NCI-H1436 (cell line): ENCODE data around the gene RAB43.
"Not testable (repeated sequence)": the region's sequence is repeated elsewhere in the genome, so short reads cannot be mapped to it uniquely, and the experiment has no call there.

Experiments used
- DNase-seq: peaks from one replicate; lab custom pipeline; 2025; lab: John Stamatoyannopoulos, UW

The RAB43 gene

DNA sequence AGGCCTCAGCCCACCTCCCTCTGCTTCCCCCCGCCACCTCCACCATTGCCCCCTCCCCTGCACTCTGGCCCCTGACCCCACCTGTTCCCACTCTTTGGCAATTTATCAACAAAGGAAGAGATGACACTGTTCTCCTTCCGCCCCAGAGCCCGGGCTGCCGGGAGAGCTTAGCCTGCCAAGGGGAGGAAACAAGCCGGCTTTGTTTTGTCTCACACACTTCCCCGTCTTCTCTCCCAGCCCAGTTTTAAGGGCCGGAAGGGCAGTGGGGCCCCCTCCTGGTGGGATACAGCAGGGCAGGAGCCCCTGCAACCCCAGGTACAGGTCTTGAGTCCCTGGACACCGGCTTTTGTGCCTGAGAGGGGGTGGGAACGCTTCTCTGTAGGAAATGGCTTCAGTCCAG is 33.7 kb downstream of the RAB43 start:
- peak; percentile 46 for DNase-seq

GRCh38 chr3:129087138-129087702 is 34.4 kb downstream of the RAB43 start:
- no peak for DNase-seq

- DNase-seq, result no peak
Measured at GRCh38 chr3:129085818-129086217, 35.8 kb downstream of the RAB43 start.

DNA sequence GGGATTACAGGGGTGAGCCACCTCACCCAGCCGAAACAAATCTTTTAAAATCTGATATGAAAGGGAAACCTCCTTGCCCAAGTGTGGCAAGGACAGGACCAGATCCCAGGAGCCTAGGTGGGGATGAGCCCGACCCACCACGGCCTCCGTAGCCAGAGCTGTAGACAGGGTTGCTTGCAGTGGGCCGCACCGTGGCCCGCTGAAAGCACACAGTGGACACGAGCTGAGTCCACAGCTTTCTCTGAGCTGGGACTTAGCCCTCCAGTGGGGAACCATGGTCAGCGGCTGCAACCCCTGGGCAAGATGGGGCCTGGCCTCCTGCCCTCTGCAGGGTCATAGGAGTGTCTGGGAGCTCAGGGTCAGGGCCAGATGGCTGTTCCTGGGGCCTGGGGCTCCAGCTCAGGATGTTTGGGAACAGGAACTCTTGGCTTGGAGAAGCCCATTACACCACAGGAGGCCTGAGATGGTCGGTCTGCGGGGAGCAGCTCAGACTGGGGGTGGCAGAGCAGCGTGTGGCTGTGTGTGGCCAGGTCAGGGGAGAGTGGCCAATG is 36.4 kb downstream of the RAB43 start:
- no peak for DNase-seq

DNA sequence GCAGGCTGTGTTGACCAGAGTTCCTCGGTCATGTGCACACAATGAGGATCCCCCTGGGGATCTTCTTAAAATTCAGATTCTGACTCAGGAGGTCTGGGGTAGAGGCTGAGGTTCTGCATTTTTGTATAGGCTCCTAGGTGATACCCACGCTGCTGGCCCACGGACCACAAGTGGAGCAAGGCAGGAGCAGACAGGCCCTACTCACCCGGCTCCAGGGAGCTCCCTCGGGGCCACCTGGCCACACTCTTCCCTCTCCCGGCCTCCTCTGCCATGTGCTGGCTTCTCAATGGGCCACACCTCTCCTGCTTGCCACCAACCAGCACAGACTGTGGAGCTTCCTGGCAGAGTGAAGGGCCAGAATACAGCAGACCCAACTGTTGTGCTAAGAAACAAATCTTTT is 37.1 kb downstream of the RAB43 start:
- DNase-seq, result no peak

GRCh38 chr3:129082026-129082425 is 39.6 kb downstream of the RAB43 start:
- DNase-seq, result no peak

DNA sequence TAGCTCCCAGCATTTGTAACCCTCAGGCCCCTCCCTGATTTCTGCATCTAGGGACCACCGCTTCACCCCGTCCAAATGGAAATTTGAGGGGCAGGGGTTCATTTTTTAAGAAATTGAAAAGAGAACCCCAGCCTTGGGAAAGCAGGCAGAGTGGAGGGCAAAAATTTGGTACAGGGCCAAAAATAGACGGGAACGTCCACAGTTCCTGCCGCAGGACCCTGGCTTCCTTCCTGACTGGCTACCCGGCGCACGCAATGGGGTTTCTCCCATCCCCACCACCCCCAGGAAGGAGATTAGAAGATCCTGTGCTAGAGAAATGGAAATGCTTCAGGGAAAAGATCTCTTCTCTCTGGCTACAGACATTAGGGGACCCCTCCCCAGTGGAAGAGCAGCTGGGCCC is 40.1 kb downstream of the RAB43 start:
- no peak for DNase-seq

- no peak for DNase-seq
Measured at GRCh38 chr3:129078510-129078909, 43.1 kb downstream of the RAB43 start.

DNA sequence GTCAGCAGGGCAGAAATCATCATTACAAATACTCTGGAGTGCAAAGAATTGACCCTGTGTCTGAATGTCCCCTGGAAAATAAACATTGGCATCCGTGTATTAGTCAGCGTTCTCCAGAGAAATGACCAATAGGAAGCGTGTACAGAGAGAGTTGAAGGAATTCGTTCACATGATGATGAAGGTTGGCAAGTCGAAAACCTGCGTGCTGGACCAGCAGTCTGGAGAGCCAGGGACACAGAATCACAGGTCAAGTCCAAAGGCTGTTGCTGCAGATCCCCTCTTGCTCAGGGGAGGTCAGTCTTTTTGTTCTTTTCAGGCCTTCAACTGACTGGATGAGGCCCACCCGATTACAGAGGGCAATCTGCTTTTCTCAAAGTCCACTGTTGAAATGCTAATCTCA is 44.4 kb downstream of the RAB43 start:
- no peak for DNase-seq

DNA sequence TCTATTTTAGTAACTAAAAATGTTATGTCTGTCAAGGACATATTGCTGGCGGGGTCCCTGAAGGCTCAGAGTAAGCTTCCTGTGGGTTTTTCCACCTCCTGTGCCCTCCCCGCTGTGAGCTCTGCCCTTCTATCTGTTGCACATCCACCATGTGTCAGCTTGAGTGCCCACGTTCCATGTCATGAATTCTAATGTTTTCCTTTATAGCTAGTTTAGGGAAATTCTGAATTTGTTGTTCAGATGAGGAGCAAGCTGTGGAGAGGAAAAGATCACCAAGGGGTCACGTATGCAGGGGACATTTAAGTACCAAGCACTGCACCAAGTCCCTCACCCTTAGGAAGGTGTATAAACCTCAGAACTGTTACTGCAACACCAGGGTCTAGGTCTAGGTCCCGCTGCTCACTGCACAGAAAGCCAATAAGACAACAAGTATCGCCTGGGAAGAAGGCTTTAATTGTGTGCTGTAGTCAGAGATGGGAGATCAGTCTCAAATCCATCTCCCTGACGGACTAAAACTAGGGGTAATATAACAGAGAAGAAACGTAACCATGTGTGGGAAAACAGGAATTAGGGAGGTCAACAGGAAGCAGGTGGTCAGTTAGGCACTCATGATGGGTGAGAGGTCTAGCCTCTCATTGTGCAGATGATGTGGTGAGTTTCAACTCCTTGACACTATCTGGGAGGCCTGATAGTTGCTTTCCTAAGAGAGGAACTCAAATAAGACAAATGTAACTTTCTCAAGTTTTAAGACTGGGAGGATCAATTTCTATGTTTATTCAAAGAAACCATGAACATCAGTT is 51.3 kb downstream of the RAB43 start:
- no peak for DNase-seq

DNA sequence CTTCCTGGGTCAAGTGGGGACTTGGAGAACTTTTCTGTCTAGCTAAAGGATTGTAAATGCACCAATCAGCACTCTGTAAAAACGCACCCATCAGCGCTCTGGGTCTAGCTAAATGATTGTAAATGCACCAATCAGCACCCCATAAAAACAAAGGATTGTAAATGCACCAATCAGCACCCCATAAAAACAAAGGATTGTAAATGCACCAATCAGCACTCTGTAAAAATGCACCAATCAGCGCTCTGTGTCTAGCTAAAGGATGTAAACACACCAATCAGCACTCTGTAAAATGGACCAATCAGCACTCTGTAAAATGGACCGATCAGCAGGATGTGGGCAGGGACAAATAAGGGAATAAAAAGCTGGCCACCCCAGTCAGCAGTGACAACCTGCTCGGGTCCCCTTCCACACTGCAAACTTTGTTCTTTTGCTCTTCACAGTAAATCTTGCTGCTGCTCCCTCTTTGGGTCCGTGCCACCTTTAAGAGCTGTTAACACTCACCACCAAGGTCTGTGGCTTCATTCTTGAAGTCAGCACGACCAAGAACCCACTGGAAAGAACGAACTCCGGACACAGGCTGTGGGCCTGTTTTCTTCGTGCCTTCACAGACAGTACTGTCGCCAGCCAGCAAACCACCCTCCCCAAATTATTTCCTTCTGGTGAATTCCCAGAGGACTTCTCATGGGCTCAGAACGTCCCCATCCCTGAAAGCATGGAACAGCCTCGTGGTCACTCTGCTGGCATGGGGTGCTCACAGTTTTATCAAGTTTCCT is 52.1 kb downstream of the RAB43 start:
- DNase-seq, result not testable (repeated sequence)

GRCh38 chr3:129068291-129068886 is 53.2 kb downstream of the RAB43 start:
- no peak for DNase-seq

DNA sequence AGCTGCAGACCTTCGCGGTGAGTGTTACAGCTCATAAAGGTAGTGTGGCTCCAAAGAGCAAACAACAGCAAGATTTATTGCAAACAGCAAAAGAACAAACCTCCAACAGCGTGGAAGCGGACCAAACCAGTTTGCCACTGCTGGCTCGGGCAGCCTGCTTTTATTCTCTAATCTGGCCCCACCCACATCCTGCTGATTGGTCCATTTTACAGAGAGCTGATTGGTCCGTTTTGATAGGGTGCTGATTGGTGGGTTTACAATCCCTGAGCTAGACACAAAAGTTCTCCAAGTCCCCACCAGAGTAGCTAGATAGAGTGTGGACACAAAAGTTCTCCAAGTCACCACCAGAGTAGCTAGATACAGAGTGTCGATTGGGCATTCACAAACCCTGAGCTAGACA is 53.9 kb downstream of the RAB43 start:
- not testable (repeated sequence) for DNase-seq

DNA sequence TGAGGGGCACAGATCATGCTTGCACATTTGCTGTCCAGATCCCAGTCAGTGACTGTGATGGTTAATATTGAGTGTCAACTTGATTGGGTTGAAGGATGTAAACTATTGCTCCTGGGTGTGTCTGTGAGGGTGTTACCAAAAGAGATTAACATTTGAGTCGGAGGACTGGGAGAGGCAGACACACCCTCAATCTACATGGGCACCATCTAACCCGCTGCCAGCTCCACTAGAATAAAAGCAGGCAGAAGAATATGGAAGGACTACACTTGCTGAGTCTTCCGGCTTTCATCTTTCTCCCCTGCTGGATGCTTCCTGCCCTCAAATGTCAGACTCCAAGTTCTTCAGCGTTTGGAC is 55.9 kb downstream of the RAB43 start:
- no peak for DNase-seq

DNA sequence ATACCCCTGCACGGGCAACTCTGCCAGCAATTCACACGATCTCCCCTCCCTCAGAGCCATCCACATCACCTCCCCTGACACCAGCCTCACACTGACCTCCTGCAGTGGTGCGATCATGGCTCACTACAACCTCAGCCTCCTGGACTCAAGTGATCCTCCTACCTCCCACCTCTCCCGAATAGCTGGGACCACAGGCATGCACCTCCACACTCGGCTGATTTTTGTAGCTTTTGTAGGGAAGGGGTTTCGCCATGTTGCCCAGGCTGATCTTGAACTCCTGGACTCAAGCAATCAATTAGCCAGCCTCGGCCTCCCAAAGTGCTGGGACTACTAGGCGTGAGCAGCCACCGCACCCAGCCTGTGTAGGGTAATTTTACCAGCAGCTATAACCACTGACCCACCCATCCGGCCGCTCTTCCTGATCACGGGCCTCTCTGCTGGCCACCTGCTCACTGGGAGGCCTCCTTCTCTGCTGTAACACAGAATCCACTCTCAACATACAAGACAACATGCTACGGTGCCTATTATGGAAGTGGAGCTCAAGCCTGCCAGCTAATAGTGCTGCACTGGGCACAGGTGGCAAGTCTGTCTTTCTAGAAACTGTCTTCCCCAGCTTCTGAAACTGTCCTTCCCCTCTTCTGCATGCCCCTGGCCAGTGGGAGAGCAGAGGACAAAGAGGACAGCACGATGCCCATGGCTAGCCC is 56.4 kb downstream of the RAB43 start:
- DNase-seq, result no peak

DNA sequence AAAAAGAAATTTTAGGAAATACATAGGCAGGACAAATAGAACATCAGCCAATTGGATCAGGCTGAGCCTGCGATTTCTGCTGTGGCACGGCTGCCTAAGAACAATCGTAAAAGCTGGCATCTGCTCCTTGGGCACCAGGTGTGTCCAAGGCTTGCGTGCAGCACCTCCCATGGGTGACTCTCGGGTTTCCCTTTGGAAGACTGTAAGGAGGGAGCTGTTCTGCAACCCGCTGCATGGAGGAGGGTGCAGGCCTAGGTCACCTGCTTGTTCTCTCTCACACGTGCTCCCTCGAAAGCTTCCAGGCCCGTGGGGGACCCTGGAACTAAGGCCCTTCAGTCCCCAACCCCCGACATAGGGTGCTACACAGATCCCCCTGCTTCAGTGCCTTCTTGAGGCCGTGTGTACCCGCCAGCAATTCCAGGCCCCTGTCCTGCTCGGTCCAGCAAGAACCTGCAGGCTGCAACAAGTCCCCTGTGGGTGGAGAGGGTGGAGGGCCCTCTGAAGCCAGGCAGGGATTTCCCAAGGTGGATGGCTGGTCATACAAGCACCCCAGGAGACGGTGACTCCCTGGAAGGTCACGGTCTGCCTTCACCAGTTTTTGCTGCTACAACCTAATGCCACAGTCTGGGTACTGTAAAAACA is 57.6 kb downstream of the RAB43 start:
- peak; percentile 6 for DNase-seq

- no peak for DNase-seq
Measured at GRCh38 chr3:129063091-129063640, 58.4 kb downstream of the RAB43 start.

DNA sequence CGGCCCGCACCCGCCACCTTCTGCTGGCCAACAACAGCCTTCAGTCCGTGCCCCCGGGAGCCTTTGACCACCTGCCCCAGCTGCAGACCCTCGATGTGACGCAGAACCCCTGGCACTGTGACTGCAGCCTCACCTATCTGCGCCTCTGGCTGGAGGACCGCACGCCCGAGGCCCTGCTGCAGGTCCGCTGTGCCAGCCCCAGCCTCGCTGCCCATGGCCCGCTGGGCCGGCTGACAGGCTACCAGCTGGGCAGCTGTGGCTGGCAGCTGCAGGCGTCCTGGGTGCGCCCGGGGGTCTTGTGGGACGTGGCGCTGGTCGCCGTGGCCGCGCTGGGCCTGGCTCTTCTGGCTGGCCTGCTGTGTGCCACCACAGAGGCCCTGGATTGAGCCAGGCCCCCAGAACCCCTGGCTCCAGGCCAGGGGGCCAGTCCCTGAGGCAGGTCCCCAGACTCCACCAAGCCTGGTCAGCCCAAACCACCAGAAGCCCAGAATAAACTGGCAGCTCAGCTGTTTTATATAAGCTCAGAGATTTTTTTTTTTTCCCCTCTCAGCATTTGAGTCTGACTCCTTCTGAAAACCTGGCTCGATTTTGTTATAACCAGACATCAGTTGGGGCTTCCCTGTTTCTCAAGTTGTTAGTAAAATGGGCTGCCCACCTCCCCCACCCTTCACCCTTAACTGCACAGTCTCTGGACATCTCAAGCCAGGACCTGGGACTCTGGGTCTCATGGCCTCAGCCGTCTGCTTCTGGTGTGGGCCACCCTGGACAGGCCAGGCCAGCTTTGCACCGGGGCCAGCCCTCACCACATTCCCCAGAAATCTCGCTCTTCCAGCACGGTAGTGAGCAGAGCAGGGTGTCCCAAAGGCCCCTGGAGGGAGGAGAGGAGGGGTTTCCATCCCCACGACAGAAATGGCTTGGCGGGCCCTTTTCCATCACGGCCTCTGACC is 59.4 kb downstream of the RAB43 start:
- DNase-seq, result no peak

- no peak for DNase-seq
Measured at GRCh38 chr3:129061023-129061887, 60.3 kb downstream of the RAB43 start.
